Mesenchymal stem cell (in vitro differentiated cells and primary cell): ENCODE data around the gene ACACA.

Source experiments
- DNase-seq: peaks from one replicate; pipeline ENCODE4 v3.0.0-alpha.2; 2013
- H2AFZ ChIP-seq: one replicate; pipeline ENCODE4 v1.6.1; 2013; ENCODE audit warnings: low read depth, mild to moderate bottlenecking, control low read depth, inconsistent platforms, low read length, moderate library complexity
- H2AK5ac ChIP-seq: 2 replicates; pipeline ENCODE4 v1.6.1; 2013; ENCODE audit warnings: low read length, moderate library complexity, mild to moderate bottlenecking, inconsistent platforms; ENCODE audit not compliant: severe bottlenecking
- H2BK120ac ChIP-seq: one replicate; pipeline ENCODE4 v1.6.1; 2013; ENCODE audit warnings: low read depth, mild to moderate bottlenecking, inconsistent platforms, low read length, moderate library complexity
- H2BK12ac ChIP-seq, 2 experiments: one replicate each; pipeline ENCODE4 v1.6.1; 2013; ENCODE audit warnings: inconsistent platforms in 2 of 2, low read length in 2 of 2, mild to moderate bottlenecking in 2 of 2, moderate library complexity in 2 of 2, control low read depth in 1 of 2
- H2BK15ac ChIP-seq: one replicate; pipeline ENCODE4 v1.6.1; 2013; ENCODE audit warnings: mild to moderate bottlenecking, low read depth, inconsistent platforms; ENCODE audit not compliant: poor library complexity, severe bottlenecking
- H2BK5ac ChIP-seq: 2 replicates; pipeline ENCODE4 v1.6.1; 2013; ENCODE audit warnings: low read depth, mild to moderate bottlenecking, low read length, control low read depth, inconsistent platforms; ENCODE audit not compliant: poor library complexity, severe bottlenecking
- H3K14ac ChIP-seq, 2 experiments: one replicate each; pipeline ENCODE4 v1.6.1; 2013; ENCODE audit warnings: inconsistent platforms in 2 of 2, low read length in 2 of 2, control low read depth in 1 of 2, mild to moderate bottlenecking in 1 of 2, moderate library complexity in 1 of 2
- H3K18ac ChIP-seq, 2 experiments: one replicate each; pipeline ENCODE4 v1.6.1; 2013; ENCODE audit warnings: inconsistent platforms in 2 of 2, low read length in 2 of 2, control low read depth in 1 of 2, low read depth in 1 of 2, mild to moderate bottlenecking in 1 of 2
- H3K23ac ChIP-seq, 2 experiments: one replicate each; pipeline ENCODE4 v1.6.1; 2013; ENCODE audit warnings: inconsistent platforms in 2 of 2, low read length in 2 of 2, mild to moderate bottlenecking in 2 of 2, moderate library complexity in 2 of 2, control low read depth in 1 of 2
- H3K27ac ChIP-seq: 2 replicates; pipeline ENCODE4 v1.5.1; 2013; ENCODE audit warnings: mild to moderate bottlenecking, moderate library complexity, low read length, control low read depth, inconsistent platforms; ENCODE audit not compliant: poor library complexity, severe bottlenecking
- H3K27me3 ChIP-seq, 2 experiments: 2 replicates each; pipeline versions ENCODE4 v1.6.1 to v1.7.0; 2013; ENCODE audit warnings: low read length in 2 of 2, mild to moderate bottlenecking in 2 of 2, moderate library complexity in 2 of 2, control low read depth in 1 of 2, inconsistent platforms in 1 of 2; ENCODE audit not compliant: control insufficient read depth in 1 of 2, insufficient read depth in 1 of 2
- H3K36me3 ChIP-seq, 2 experiments: 2 replicates each; pipeline versions ENCODE4 v1.6.1 to v1.7.0; 2013; ENCODE audit warnings: low read length in 2 of 2, control low read depth in 1 of 2, inconsistent platforms in 1 of 2, low read depth in 1 of 2, mild to moderate bottlenecking in 1 of 2; ENCODE audit not compliant: insufficient read depth in 2 of 2, control insufficient read depth in 1 of 2
- H3K4ac ChIP-seq, 2 experiments: one replicate each; pipeline ENCODE4 v1.6.1; 2013; ENCODE audit warnings: inconsistent platforms in 2 of 2, low read length in 2 of 2, mild to moderate bottlenecking in 2 of 2, moderate library complexity in 2 of 2, control low read depth in 1 of 2, low read depth in 1 of 2
- H3K4me1 ChIP-seq: 2 replicates; pipeline ENCODE4 v1.6.1; 2013; ENCODE audit warnings: low read depth, low read length, control low read depth; ENCODE audit not compliant: control insufficient read depth, insufficient read depth
- H3K4me2 ChIP-seq: 2 replicates; pipeline ENCODE4 v1.6.1; 2013; ENCODE audit warnings: low read length, mild to moderate bottlenecking, inconsistent platforms; ENCODE audit not compliant: poor library complexity, severe bottlenecking
- H3K4me3 ChIP-seq, 2 experiments: 2 replicates each; pipeline versions ENCODE4 v1.5.1 to v1.7.0; 2013; ENCODE audit warnings: low read length in 2 of 2, mild to moderate bottlenecking in 2 of 2, control low read depth in 1 of 2, low read depth in 1 of 2; ENCODE audit not compliant: insufficient read depth in 1 of 2
- H3K79me1 ChIP-seq: replicated peaks from 2 replicates; pipeline ENCODE4 v1.6.1; 2013; ENCODE audit warnings: mild to moderate bottlenecking, control low read depth, low read length, inconsistent platforms; ENCODE audit not compliant: poor library complexity, severe bottlenecking
- H3K9ac ChIP-seq: 2 replicates; pipeline ENCODE4 v1.7.0; 2013; ENCODE audit warnings: mild to moderate bottlenecking, low read length, moderate library complexity
- H3K9me3 ChIP-seq: 2 replicates; pipeline ENCODE4 v1.7.0; 2013; ENCODE audit warnings: mild to moderate bottlenecking, low read length; ENCODE audit not compliant: control insufficient read depth
- H4K8ac ChIP-seq: one replicate; pipeline ENCODE4 v1.6.1; 2013; ENCODE audit warnings: inconsistent platforms, mild to moderate bottlenecking, low read length, moderate library complexity
- H4K91ac ChIP-seq: one replicate; pipeline ENCODE4 v1.6.1; 2013; ENCODE audit warnings: mild to moderate bottlenecking, low read length, inconsistent platforms
- WGBS: methylation state at CpG from one replicate; pipeline ENCODE4 v1.1.7; 2013; ENCODE audit warnings: mixed read lengths; 5-methylcytosine and 5-hydroxymethylcytosine counted together

The ACACA gene

GRCh38 chr17:37088913-37089312 is 317.7 kb downstream of the ACACA start:
- H3K18ac ChIP-seq = no peak overlapping the region
- H3K4ac ChIP-seq = no peak overlapping the region
- no peak overlapping the region for H4K8ac ChIP-seq
- H3K4me1 ChIP-seq = no peaks in the 10 kb centered on the region
- H2AK5ac ChIP-seq = no peak overlapping the region
- H2BK12ac ChIP-seq = no peak overlapping the region
- H3K79me1 ChIP-seq = peaks cover 3% of the 10 kb centered on the region
- H4K91ac ChIP-seq = no peak overlapping the region
- no peaks in the 10 kb centered on the region for H3K27me3 ChIP-seq
- no peak overlapping the region for H2AFZ ChIP-seq
- no peak overlapping the region for H3K4me3 ChIP-seq
- H3K9ac ChIP-seq = no peak overlapping the region
- peaks cover 38 to 98% of the 10 kb centered on the region in 2 experiments for H3K36me3 ChIP-seq
- H3K4me2 ChIP-seq = no peak overlapping the region
- DNase-seq = no peak
- no peak overlapping the region for H3K27ac ChIP-seq
- H2BK120ac ChIP-seq = no peak overlapping the region
- no peaks in the 10 kb centered on the region for H3K9me3 ChIP-seq
- no peak overlapping the region for H2BK15ac ChIP-seq
- WGBS = 85% methylated on average over 11 of the region's 11 CpGs
- H3K14ac ChIP-seq = no peak overlapping the region
- no peak overlapping the region for H2BK5ac ChIP-seq
- no peak overlapping the region for H3K23ac ChIP-seq

- DNase-seq = no peak
- no peak overlapping the region for H2AK5ac ChIP-seq
- WGBS = 77% methylated on average over 2 of the region's 3 CpGs
These were observed 318.2 kb downstream of the ACACA start for GRCh38 chr17:37088459-37088858.

GRCh38 chr17:37087683-37088082 is 319.0 kb downstream of the ACACA start:
- no peak overlapping the region for H2BK15ac ChIP-seq
- no peaks in the 10 kb centered on the region for H3K79me1 ChIP-seq
- 95% methylated on average over 5 of the region's 5 CpGs for WGBS
- no peak overlapping the region for H2BK12ac ChIP-seq
- peaks cover 37 to 90% of the 10 kb centered on the region in 2 experiments for H3K36me3 ChIP-seq
- DNase-seq = no peak
- no peaks in the 10 kb centered on the region for H3K27me3 ChIP-seq
- H3K4ac ChIP-seq = no peak overlapping the region
- no peak overlapping the region for H2BK5ac ChIP-seq
- no peak overlapping the region for H2AFZ ChIP-seq
- H3K9ac ChIP-seq = no peak overlapping the region
- H4K91ac ChIP-seq = no peak overlapping the region
- H3K27ac ChIP-seq = no peak overlapping the region
- H3K9me3 ChIP-seq = no peaks in the 10 kb centered on the region
- H3K4me3 ChIP-seq = no peak overlapping the region
- H3K14ac ChIP-seq = no peak overlapping the region
- no peak overlapping the region for H3K18ac ChIP-seq
- no peak overlapping the region for H3K23ac ChIP-seq
- no peak overlapping the region for H4K8ac ChIP-seq
- no peak overlapping the region for H2AK5ac ChIP-seq
- no peak overlapping the region for H3K4me2 ChIP-seq
- no peak overlapping the region for H2BK120ac ChIP-seq
- no peaks in the 10 kb centered on the region for H3K4me1 ChIP-seq

More at GRCh38 chr17:37088459-37088858, 318.2 kb downstream of the ACACA start:
- H3K23ac ChIP-seq = no peak overlapping the region
- no peak overlapping the region for H3K9ac ChIP-seq
- no peak overlapping the region for H3K4me3 ChIP-seq
- H3K36me3 ChIP-seq = peaks cover 38 to 94% of the 10 kb centered on the region in 2 experiments
- no peak overlapping the region for H3K18ac ChIP-seq
- H3K79me1 ChIP-seq = peaks cover 3% of the 10 kb centered on the region
- no peak overlapping the region for H2BK120ac ChIP-seq
- no peak overlapping the region for H3K27ac ChIP-seq
- H3K27me3 ChIP-seq = no peaks in the 10 kb centered on the region
- H4K91ac ChIP-seq = no peak overlapping the region
- H3K9me3 ChIP-seq = no peaks in the 10 kb centered on the region
- no peak overlapping the region for H3K4ac ChIP-seq
- no peaks in the 10 kb centered on the region for H3K4me1 ChIP-seq
- H3K14ac ChIP-seq = no peak overlapping the region
- no peak overlapping the region for H3K4me2 ChIP-seq
- H2AFZ ChIP-seq = no peak overlapping the region
- no peak overlapping the region for H2BK5ac ChIP-seq
- no peak overlapping the region for H2BK12ac ChIP-seq
- H2BK15ac ChIP-seq = no peak overlapping the region
- no peak overlapping the region for H4K8ac ChIP-seq

GRCh38 chr17:37086948-37087347 is 319.7 kb downstream of the ACACA start:
- Histone ChIP-seq H3K4ac (no peak overlapping the region), H2BK5ac (no peak overlapping the region), H2AK5ac (no peak overlapping the region), H2BK12ac (no peak overlapping the region), H3K9me3 (no peaks in the 10 kb centered on the region), H4K91ac (no peak overlapping the region), H3K27ac (no peak overlapping the region), H3K9ac (no peak overlapping the region), H3K4me1 (no peaks in the 10 kb centered on the region), H3K79me1 (no peaks in the 10 kb centered on the region), H2BK15ac (no peak overlapping the region), H3K36me3 (peaks cover 37 to 83% of the 10 kb centered on the region in 2 experiments), H3K4me3 (no peak overlapping the region), H3K14ac (no peak overlapping the region), H2AFZ (no peak overlapping the region), H3K18ac (no peak overlapping the region), H3K27me3 (no peaks in the 10 kb centered on the region), H3K4me2 (no peak overlapping the region), H2BK120ac (no peak overlapping the region), H3K23ac (no peak overlapping the region), H4K8ac (no peak overlapping the region)
- no peak for DNase-seq
- WGBS = 89% methylated on average over 3 of the region's 3 CpGs
